Dedifferentiated amniotic fluid mesenchymal stem cell (primary cell): ENCODE measurements around the gene TEPSIN.

Experiments
- DNase-seq: peaks from one replicate; pipeline ENCODE4 v3.0.0-alpha.2; 2016; ENCODE audit errors: extremely low spot score

The TEPSIN gene

GRCh38 chr17:81238815-81239713 is at the start of gene TEPSIN, which contains the start of gene NDUFAF8:
TEPSIN (minus strand) TSS chr17:81239055; CDS start chr17:81239033, 22 bp downstream.
NDUFAF8 (plus strand) TSS chr17:81239318; CDS start chr17:81239364, 46 bp downstream.
- DNase-seq = peak; percentile 100

GRCh38 chr17:81287741-81288430 is 49.0 kb upstream of the TEPSIN start:
- DNase-seq = no peak

- no peak for DNase-seq
Measured at GRCh38 chr17:81287152-81287551, 48.3 kb upstream of the TEPSIN start.

GRCh38 chr17:81286491-81287145 is 47.8 kb upstream of the TEPSIN start:
- DNase-seq = no peak

- DNase-seq = no peak
Measured at GRCh38 chr17:81285894-81286293, 47.0 kb upstream of the TEPSIN start.

GRCh38 chr17:81285179-81285878 is 46.5 kb upstream of the TEPSIN start:
- no peak for DNase-seq

- no peak for DNase-seq
Measured at GRCh38 chr17:81282876-81283275, 44.0 kb upstream of the TEPSIN start.

- DNase-seq = no peak
Measured at GRCh38 chr17:81282141-81282540, 43.3 kb upstream of the TEPSIN start.

- no peak for DNase-seq
Measured at GRCh38 chr17:81280571-81280970, 41.7 kb upstream of the TEPSIN start.

GRCh38 chr17:81279278-81280275 is 40.7 kb upstream of the TEPSIN start:
- DNase-seq = no peak

GRCh38 chr17:81278831-81279230 is 40.0 kb upstream of the TEPSIN start:
- DNase-seq = no peak

- DNase-seq = no peak
Measured at GRCh38 chr17:81277946-81278693, 39.3 kb upstream of the TEPSIN start.

GRCh38 chr17:81277421-81277820 is 38.6 kb upstream of the TEPSIN start:
- DNase-seq = no peak

- no peak for DNase-seq
Measured at GRCh38 chr17:81276781-81277180, 37.9 kb upstream of the TEPSIN start.

- no peak for DNase-seq
Measured at GRCh38 chr17:81274471-81274855, 35.6 kb upstream of the TEPSIN start.

GRCh38 chr17:81273698-81274470 is 35.0 kb upstream of the TEPSIN start:
- DNase-seq = no peak

GRCh38 chr17:81272616-81273015 is 33.8 kb upstream of the TEPSIN start:
- no peak for DNase-seq

GRCh38 chr17:81271226-81271625 is 32.4 kb upstream of the TEPSIN start:
- no peak for DNase-seq

GRCh38 chr17:81270279-81270678 is 31.4 kb upstream of the TEPSIN start:
- no peak for DNase-seq
